ENCODE data around the gene ARPC1A. TPM values are rescaled to one million over a fixed set of nuclear protein-coding genes. Genes with fewer than 3 reads are reported as not detected.

Gene ARPC1A
- total and polyA plus RNA-seq, 5 donors = 106 to 148 (median 125) TPM

GRCh38 chr7:99296471-99296870, 29.2 kb upstream of the ARPC1A start:
- H3K27me3 ChIP-seq (ENCODE audit: control insufficient read depth, insufficient read depth) = no peaks in the 10 kb centered on the region
- 75% methylated on average over 5 of the region's 5 CpGs for WGBS
- H3K9me3 ChIP-seq (ENCODE audit: control insufficient read depth, low read length) = no peaks in the 10 kb centered on the region
- H3K27ac ChIP-seq (ENCODE audit: low read length) = no peak overlapping the region
- intact Hi-C loops (cut with DNase I) = no loop called here
- H3K4me3 ChIP-seq (ENCODE audit: low read length) = no peak overlapping the region
- no peak for DNase-seq
- ATAC-seq = no peak
- no peaks in the 10 kb centered on the region for H3K4me1 ChIP-seq (ENCODE audit: control insufficient read depth, insufficient read depth, low read length)

DNA sequence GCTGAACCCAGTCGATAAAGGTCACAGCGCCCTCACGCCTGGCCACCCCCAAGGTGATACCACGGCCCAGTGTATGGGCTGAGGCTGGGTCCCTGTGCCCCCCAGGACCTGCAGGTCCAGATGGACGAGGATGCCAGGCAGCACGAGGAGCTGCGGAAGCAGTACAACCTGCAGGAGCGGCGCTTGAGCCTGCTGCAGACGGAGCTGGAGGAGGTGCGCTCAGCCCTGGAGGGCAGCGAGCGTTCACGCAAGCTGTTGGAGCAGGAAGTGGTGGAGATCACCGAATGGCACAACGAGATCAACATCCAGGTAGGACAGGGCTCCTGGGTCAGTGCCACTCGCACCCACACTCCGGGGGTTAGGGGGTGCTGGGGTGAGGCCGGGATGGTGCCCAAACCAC, 24.2 kb upstream of the ARPC1A start:
- no peaks in the 10 kb centered on the region for H3K27me3 ChIP-seq (ENCODE audit: control insufficient read depth, insufficient read depth)
- 88% methylated on average over 19 of the region's 19 CpGs for WGBS
- H3K9me3 ChIP-seq (ENCODE audit: control insufficient read depth, low read length) = no peaks in the 10 kb centered on the region
- intact Hi-C loops (cut with DNase I) = no loop called here
- DNase-seq = peak in 1 of 3 donors; percentile 38
- no peak for ATAC-seq
- H3K4me1 ChIP-seq (ENCODE audit: control insufficient read depth, insufficient read depth, low read length) = no peaks in the 10 kb centered on the region
- H3K4me3 ChIP-seq (ENCODE audit: low read length) = no peak overlapping the region
- H3K27ac ChIP-seq (ENCODE audit: low read length) = no peak overlapping the region

DNA sequence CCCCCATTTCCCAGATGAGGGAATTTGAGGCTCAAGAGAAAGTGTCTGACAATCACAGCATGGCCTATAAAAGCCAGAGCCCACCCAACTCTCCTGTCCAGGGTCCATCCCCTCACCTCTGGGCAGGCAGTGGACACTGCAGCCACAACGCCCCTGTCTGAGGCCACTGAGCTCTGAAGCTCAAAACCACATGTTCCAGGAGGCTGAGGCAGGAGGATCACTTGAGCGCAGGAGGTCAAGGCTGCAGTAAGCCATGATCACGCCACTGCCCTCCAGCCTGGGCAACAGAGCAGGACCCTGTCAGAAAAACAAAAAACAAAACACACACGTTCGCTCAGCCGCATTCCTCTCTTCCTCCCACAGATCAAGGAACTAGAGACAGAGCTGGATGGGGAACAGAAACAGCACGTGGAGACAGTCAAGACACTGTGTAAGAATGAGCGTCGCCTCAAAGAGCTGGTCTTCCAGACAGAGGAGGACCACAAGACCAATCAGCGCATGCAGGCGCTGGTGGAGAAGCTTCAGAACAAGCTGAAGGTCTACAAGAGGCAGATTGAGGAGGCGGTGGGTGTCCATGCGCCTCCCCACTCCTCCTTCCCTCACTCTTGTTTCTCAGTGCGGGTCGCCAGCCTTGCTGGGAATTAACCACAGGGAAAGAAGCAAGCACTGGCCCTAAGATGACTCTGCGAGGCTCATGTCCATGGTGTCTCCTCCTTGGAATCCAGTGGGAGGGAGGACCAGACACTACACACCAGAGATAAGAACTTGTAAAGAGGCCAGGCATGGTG, 20.0 kb upstream of the ARPC1A start:
- H3K4me1 ChIP-seq (ENCODE audit: control insufficient read depth, insufficient read depth, low read length) = no peaks in the 10 kb centered on the region
- no peaks in the 10 kb centered on the region for H3K27me3 ChIP-seq (ENCODE audit: control insufficient read depth, insufficient read depth)
- intact Hi-C loops (cut with DNase I) = no loop called here
- H3K27ac ChIP-seq (ENCODE audit: low read length) = no peak overlapping the region
- no peaks in the 10 kb centered on the region for H3K9me3 ChIP-seq (ENCODE audit: control insufficient read depth, low read length)
- DNase-seq = no peak
- 78% methylated on average over 16 of the region's 16 CpGs for WGBS
- H3K4me3 ChIP-seq (ENCODE audit: low read length) = no peak overlapping the region
- ATAC-seq = no peak

- ATAC-seq (no peak), DNase-seq (no peak)
- Histone ChIP-seq H3K4me3 (ENCODE audit: low read length) (no peak overlapping the region), H3K27ac (ENCODE audit: low read length) (no peak overlapping the region), H3K27me3 (ENCODE audit: control insufficient read depth, insufficient read depth) (no peaks in the 10 kb centered on the region), H3K9me3 (ENCODE audit: control insufficient read depth, low read length) (no peaks in the 10 kb centered on the region), H3K4me1 (ENCODE audit: control insufficient read depth, insufficient read depth, low read length) (peaks cover 5% of the 10 kb centered on the region)
- 92% methylated on average over 7 of the region's 7 CpGs for WGBS
- intact Hi-C loops (cut with DNase I) = no loop called here
Observed at GRCh38 chr7:99308461-99309074, 17.1 kb upstream of the ARPC1A start.

- intact Hi-C loops (cut with DNase I) = no loop called here
- H3K27ac ChIP-seq (ENCODE audit: low read length) = no peak overlapping the region
- H3K9me3 ChIP-seq (ENCODE audit: control insufficient read depth, low read length) = no peaks in the 10 kb centered on the region
- DNase-seq (no peak), ATAC-seq (no peak)
- H3K4me3 ChIP-seq (ENCODE audit: low read length) = no peak overlapping the region
- WGBS = 62% methylated on average over 7 of the region's 7 CpGs
- peaks cover 5% of the 10 kb centered on the region for H3K4me1 ChIP-seq (ENCODE audit: control insufficient read depth, insufficient read depth, low read length)
- no peaks in the 10 kb centered on the region for H3K27me3 ChIP-seq (ENCODE audit: control insufficient read depth, insufficient read depth)
Observed at GRCh38 chr7:99309111-99309510, 16.6 kb upstream of the ARPC1A start.

- H3K4me3 ChIP-seq (ENCODE audit: low read length) = no peak overlapping the region
- no peak overlapping the region for H3K27ac ChIP-seq (ENCODE audit: low read length)
- no peaks in the 10 kb centered on the region for H3K27me3 ChIP-seq (ENCODE audit: control insufficient read depth, insufficient read depth)
- DNase-seq (no peak), ATAC-seq (no peak)
- H3K9me3 ChIP-seq (ENCODE audit: control insufficient read depth, low read length) = no peaks in the 10 kb centered on the region
- WGBS = over 99% methylated on average over 4 of the region's 4 CpGs
- intact Hi-C loops (cut with DNase I) = loop anchor here in 2 of 4 donors (2.0 to 10.0 kb wide), 3 partner anchors 175 to 271 kb away; no protein-coding TSS in a partner anchor
- peaks cover 5% of the 10 kb centered on the region for H3K4me1 ChIP-seq (ENCODE audit: control insufficient read depth, insufficient read depth, low read length)
Observed at GRCh38 chr7:99310004-99310403, 15.7 kb upstream of the ARPC1A start.

- ATAC-seq = no peak
- H3K27ac ChIP-seq (ENCODE audit: low read length) = no peak overlapping the region
- no peaks in the 10 kb centered on the region for H3K9me3 ChIP-seq (ENCODE audit: control insufficient read depth, low read length)
- H3K27me3 ChIP-seq (ENCODE audit: control insufficient read depth, insufficient read depth) = no peaks in the 10 kb centered on the region
- peaks cover 5% of the 10 kb centered on the region for H3K4me1 ChIP-seq (ENCODE audit: control insufficient read depth, insufficient read depth, low read length)
- DNase-seq = no peak
- no peak overlapping the region for H3K4me3 ChIP-seq (ENCODE audit: low read length)
- intact Hi-C loops (cut with DNase I) = loop anchor here (2.0 to 10.0 kb wide), 4 partner anchors 177 to 273 kb away; no protein-coding TSS in a partner anchor
- WGBS = 84% methylated on average over 9 of the region's 9 CpGs
Observed at GRCh38 chr7:99311702-99312101, 14.0 kb upstream of the ARPC1A start.

- intact Hi-C loops (cut with DNase I) = loop anchor here in 3 of 4 donors (2.0 to 10.0 kb wide), 3 partner anchors 178 to 272 kb away; no protein-coding TSS in a partner anchor
- 32% methylated on average over 16 of the region's 16 CpGs for WGBS
- no peaks in the 10 kb centered on the region for H3K9me3 ChIP-seq (ENCODE audit: control insufficient read depth, low read length)
- H3K4me3 ChIP-seq (ENCODE audit: low read length) = no peak overlapping the region
- ATAC-seq (peak; percentile 65 to 74), DNase-seq (peak; percentile 53 to 85 (median 79))
- no peaks in the 10 kb centered on the region for H3K27me3 ChIP-seq (ENCODE audit: control insufficient read depth, insufficient read depth)
- H3K27ac ChIP-seq (ENCODE audit: low read length) = no peak overlapping the region
- H3K4me1 ChIP-seq (ENCODE audit: control insufficient read depth, insufficient read depth, low read length) = peaks cover 5% of the 10 kb centered on the region
Observed at GRCh38 chr7:99312316-99313203, 13.1 kb upstream of the ARPC1A start.

DNA sequence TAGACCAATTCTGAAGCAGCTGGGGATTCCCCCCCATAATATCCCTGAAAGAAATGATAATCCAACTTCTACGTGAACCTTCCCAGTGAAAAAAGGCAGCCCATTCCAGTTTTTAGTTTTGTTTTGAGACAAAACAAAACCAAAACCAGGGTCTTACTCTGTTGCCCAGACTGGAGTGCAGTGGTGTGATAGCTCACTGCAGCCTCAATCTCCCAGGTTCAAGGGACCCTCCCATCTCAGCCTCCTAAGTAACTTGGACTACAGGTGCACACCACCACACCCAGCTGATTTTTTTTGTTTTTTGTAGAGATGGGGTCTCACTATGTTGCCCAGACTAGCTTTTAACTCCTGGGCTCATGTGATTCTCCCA, 12.5 kb upstream of the ARPC1A start:
- H3K27ac ChIP-seq (ENCODE audit: low read length) = no peak overlapping the region
- 24% methylated on average over 1 of the region's 1 CpG for WGBS
- no peaks in the 10 kb centered on the region for H3K9me3 ChIP-seq (ENCODE audit: control insufficient read depth, low read length)
- H3K4me1 ChIP-seq (ENCODE audit: control insufficient read depth, insufficient read depth, low read length) = peaks cover 5% of the 10 kb centered on the region
- no peak overlapping the region for H3K4me3 ChIP-seq (ENCODE audit: low read length)
- no peak for ATAC-seq
- intact Hi-C loops (cut with DNase I) = loop anchor here in 3 of 4 donors (2.0 to 10.0 kb wide), 3 partner anchors 178 to 272 kb away; no protein-coding TSS in a partner anchor
- H3K27me3 ChIP-seq (ENCODE audit: control insufficient read depth, insufficient read depth) = no peaks in the 10 kb centered on the region
- no peak for DNase-seq

GRCh38 chr7:99314504-99314903, 11.2 kb upstream of the ARPC1A start:
- no peak for DNase-seq
- H3K27ac ChIP-seq (ENCODE audit: low read length) = no peak overlapping the region
- no peaks in the 10 kb centered on the region for H3K9me3 ChIP-seq (ENCODE audit: control insufficient read depth, low read length)
- no peak overlapping the region for H3K4me3 ChIP-seq (ENCODE audit: low read length)
- ATAC-seq = peak in 1 of 2 donors; percentile 17
- H3K4me1 ChIP-seq (ENCODE audit: control insufficient read depth, insufficient read depth, low read length) = peaks cover 5% of the 10 kb centered on the region
- intact Hi-C loops (cut with DNase I) = loop anchor here in 1 of 4 donors (5.0 to 10.0 kb wide), 2 partner anchors 180 to 272 kb away; no protein-coding TSS in a partner anchor
- H3K27me3 ChIP-seq (ENCODE audit: control insufficient read depth, insufficient read depth) = no peaks in the 10 kb centered on the region
- 72% methylated on average over 7 of the region's 7 CpGs for WGBS
